Gastroesophageal sphincter (tissue), 3 donors: ENCODE measurements around the gene TMOD1.
"Not testable (repeated sequence)": the region's sequence is repeated elsewhere in the genome, so short reads cannot be mapped to it uniquely, and the experiment has no call there.

ENCODE experiments used
- POLR2A ChIP-seq, 2 donors: fragments of 450-650 bp; IDR thresholded peaks; one replicate each; pipeline ENCODE4 v1.6.1; 2017; ENCODE audit warnings: antibody characterized with exemption in 2 of 2, mild to moderate bottlenecking in 2 of 2, moderate library complexity in 1 of 2
- POLR2AphosphoS5 ChIP-seq: sonication (generic); formaldehyde crosslinking; IDR thresholded peaks from one replicate; pipeline ENCODE4 v1.6.1; 2017; ENCODE audit warnings: antibody characterized with exemption
- TF ChIP-seq, protein P1 (sequence below), 4 experiments: fragments of 200-600 bp in 2 of 4; fragments of 450-650 bp in 2 of 4; sonication (generic) in 1 of 4; IDR thresholded peaks; one replicate each; pipeline ENCODE4 v1.5.1; 2017 to 2019; ENCODE audit warnings: antibody characterized with exemption in 4 of 4, mild to moderate bottlenecking in 2 of 4, moderate library complexity in 2 of 4

DNA sequence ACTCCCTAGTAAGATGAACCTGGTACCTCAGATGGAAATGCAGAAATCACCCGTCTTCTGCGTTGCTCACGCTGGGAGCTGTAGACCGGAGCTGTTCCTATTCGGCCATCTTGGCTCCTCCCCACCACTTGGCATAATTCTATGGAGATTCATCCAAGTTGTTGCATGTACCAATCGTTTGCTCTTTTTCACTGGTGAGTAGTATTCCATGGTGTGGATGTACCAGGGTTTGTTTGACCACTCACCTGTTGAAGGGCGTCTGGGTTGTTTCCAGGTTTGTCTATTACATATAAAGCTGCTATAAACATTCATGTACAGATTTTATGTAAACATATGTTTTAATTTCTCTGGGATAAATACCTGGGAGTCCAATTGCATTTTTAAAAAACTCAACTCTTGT, 85.4 kb downstream of the TMOD1 start:
- TF ChIP-seq, protein P1, sequence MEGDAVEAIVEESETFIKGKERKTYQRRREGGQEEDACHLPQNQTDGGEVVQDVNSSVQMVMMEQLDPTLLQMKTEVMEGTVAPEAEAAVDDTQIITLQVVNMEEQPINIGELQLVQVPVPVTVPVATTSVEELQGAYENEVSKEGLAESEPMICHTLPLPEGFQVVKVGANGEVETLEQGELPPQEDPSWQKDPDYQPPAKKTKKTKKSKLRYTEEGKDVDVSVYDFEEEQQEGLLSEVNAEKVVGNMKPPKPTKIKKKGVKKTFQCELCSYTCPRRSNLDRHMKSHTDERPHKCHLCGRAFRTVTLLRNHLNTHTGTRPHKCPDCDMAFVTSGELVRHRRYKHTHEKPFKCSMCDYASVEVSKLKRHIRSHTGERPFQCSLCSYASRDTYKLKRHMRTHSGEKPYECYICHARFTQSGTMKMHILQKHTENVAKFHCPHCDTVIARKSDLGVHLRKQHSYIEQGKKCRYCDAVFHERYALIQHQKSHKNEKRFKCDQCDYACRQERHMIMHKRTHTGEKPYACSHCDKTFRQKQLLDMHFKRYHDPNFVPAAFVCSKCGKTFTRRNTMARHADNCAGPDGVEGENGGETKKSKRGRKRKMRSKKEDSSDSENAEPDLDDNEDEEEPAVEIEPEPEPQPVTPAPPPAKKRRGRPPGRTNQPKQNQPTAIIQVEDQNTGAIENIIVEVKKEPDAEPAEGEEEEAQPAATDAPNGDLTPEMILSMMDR (IDR thresholded peaks at IDR 0.05), result not testable (repeated sequence)
- TF ChIP-seq POLR2A (IDR thresholded peaks at IDR 0.05); POLR2AphosphoS5: not testable (repeated sequence)
